Thoracic aorta (tissue), 2 donors: Measurements from ENCODE around the gene OPN1SW. TPM values are rescaled to one million over a fixed set of nuclear protein-coding genes. Genes with fewer than 3 reads are reported as not detected.

Experiments
- ATAC-seq: fragments of 150-250 bp; one replicate; pipeline ENCODE4 v1.8.0; 2017; ENCODE audit warnings: low read depth; ENCODE audit not compliant: insufficient number of reproducible peaks, low FRiP score
- DNase-seq: peaks from one replicate; pipeline ENCODE4 v3.0.0-alpha.2; 2020; ENCODE audit warnings: low spot score
- H3K27ac ChIP-seq, 2 donors: fragments of 200-600 bp; sonication (generic); 1 replicate in 1 of 2; 2 replicates in 1 of 2; pipeline ENCODE4 v1.5.1; 2016; ENCODE audit warnings: mild to moderate bottlenecking in 2 of 2, moderate library complexity in 2 of 2
- H3K27me3 ChIP-seq: fragments of 200-600 bp; sonication (generic); replicated peaks from 2 replicates; pipeline ENCODE4 v1.6.0; 2016; ENCODE audit warnings: mild to moderate bottlenecking; ENCODE audit not compliant: insufficient read depth
- H3K36me3 ChIP-seq: fragments of 200-600 bp; sonication (generic); one replicate; pipeline ENCODE4 v1.5.1; 2016
- H3K4me1 ChIP-seq, 2 donors: fragments of 200-600 bp; sonication (generic); 1 replicate in 1 of 2; 2 replicates in 1 of 2; pipeline versions ENCODE4 v1.5.1 to v1.6.0; 2016; ENCODE audit warnings: low read depth in 2 of 2, mild to moderate bottlenecking in 1 of 2; ENCODE audit not compliant: control insufficient read depth in 1 of 2
- H3K4me3 ChIP-seq: fragments of 200-600 bp; sonication (generic); 2 replicates; pipeline ENCODE4 v1.5.1; 2016; ENCODE audit warnings: mild to moderate bottlenecking
- H3K9me3 ChIP-seq: fragments of 200-600 bp; sonication (generic); 2 replicates; pipeline ENCODE4 v1.5.1; 2016
- total RNA-seq, 2 donors: library from RNA; depleted of rRNA; stranded (reverse); fragments of >200 nt; gene quantifications; one replicate each; pipeline versions ENCODE4 v1.1.0 to v1.2.3, GENCODE V29; 2016
- TF ChIP-seq, protein P1 (sequence below): fragments of 200-600 bp; sonication (generic); IDR thresholded peaks from one replicate; pipeline ENCODE4 v1.5.1; 2019; ENCODE audit warnings: antibody characterized with exemption

The OPN1SW gene
- total RNA-seq, 2 donors from 2014 or later, result not detected

DNA sequence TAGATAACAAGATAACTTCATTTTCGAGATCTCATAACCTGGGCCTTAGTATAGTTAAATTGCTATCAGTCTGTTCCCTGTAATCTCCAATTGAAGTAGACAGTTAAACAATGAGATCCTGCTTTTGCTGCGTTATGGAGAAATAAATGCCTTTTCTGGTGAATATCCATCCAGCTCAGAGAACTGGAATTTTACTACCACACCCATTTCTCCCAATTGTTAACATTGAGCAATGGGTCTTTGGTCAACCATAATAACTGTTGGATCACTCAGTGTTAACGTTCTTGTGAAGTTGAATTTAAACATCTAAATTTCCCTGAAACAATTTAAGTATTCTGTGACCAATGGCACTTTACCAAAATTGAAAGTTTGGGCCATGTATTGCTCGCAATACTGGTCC, 33.4 kb downstream of the OPN1SW start:
- Histone ChIP-seq H3K4me3 (peak overlapping the region; percentile 98), H3K4me1 (peaks cover 34 to 52% of the 10 kb centered on the region in 2 donors), H3K36me3 (no peaks in the 10 kb centered on the region), H3K27me3 (no peaks in the 10 kb centered on the region), H3K9me3 (no peaks in the 10 kb centered on the region), H3K27ac (peak overlapping the region in 1 of 2 donors; percentile 1)
- DNase-seq (no peak), ATAC-seq (no peak)
- TF ChIP-seq, protein P1, sequence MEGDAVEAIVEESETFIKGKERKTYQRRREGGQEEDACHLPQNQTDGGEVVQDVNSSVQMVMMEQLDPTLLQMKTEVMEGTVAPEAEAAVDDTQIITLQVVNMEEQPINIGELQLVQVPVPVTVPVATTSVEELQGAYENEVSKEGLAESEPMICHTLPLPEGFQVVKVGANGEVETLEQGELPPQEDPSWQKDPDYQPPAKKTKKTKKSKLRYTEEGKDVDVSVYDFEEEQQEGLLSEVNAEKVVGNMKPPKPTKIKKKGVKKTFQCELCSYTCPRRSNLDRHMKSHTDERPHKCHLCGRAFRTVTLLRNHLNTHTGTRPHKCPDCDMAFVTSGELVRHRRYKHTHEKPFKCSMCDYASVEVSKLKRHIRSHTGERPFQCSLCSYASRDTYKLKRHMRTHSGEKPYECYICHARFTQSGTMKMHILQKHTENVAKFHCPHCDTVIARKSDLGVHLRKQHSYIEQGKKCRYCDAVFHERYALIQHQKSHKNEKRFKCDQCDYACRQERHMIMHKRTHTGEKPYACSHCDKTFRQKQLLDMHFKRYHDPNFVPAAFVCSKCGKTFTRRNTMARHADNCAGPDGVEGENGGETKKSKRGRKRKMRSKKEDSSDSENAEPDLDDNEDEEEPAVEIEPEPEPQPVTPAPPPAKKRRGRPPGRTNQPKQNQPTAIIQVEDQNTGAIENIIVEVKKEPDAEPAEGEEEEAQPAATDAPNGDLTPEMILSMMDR, result no peak

DNA sequence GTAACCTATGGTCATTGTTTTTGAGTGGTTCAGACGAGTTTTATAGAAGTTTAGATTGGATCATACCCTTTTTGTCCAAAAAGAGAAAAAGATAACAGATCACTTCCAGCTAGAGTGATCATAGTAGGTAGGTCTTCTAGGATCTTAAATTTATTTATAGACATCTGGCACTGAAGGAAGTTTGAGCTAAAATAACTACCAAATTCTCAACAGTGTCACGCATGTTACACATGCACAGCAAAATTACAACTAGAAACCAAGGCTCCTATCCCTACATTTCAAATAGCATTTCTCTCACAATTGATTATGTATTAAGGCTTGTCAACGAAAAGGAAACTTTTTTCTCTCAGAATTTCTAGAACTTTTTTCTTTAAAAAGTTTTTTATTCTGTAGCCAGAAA, 34.1 kb downstream of the OPN1SW start:
- ATAC-seq, result no peak
- Histone ChIP-seq H3K36me3 (no peaks in the 10 kb centered on the region), H3K27me3 (no peaks in the 10 kb centered on the region), H3K4me3 (peak overlapping the region; percentile 98), H3K4me1 (peaks cover 34 to 52% of the 10 kb centered on the region in 2 donors), H3K27ac (peak overlapping the region in 1 of 2 donors; percentile 98), H3K9me3 (no peaks in the 10 kb centered on the region)
- TF ChIP-seq, protein P1, result no peak
- DNase-seq, result no peak

DNA sequence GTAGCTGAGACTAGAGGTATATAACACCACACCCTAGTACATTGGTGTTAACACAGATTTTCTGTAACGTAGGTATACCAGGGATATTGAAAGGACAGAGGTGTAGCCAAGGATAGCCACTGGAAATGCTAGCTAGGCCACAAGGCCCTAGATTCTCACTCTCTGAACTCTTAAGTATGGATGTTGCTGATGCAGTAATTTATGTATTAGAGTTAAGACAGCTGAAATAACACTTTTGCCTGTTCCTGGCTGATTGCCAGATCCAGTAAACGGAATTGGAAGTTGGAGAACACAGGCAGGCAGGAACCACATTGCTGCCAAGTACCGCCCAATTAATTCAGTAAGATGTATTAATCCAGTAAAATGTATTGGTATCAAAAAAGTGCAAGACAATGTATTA, 34.6 kb downstream of the OPN1SW start:
- peak overlapping the region; percentile 98 for H3K4me3 ChIP-seq
- no peaks in the 10 kb centered on the region for H3K9me3 ChIP-seq
- no peaks in the 10 kb centered on the region for H3K27me3 ChIP-seq
- DNase-seq, result no peak
- peaks cover 34 to 52% of the 10 kb centered on the region in 2 donors for H3K4me1 ChIP-seq
- H3K27ac ChIP-seq, result peak overlapping the region in 1 of 2 donors; percentile 98
- ATAC-seq, result no peak
- TF ChIP-seq, protein P1, result no peak
- H3K36me3 ChIP-seq, result no peaks in the 10 kb centered on the region

DNA sequence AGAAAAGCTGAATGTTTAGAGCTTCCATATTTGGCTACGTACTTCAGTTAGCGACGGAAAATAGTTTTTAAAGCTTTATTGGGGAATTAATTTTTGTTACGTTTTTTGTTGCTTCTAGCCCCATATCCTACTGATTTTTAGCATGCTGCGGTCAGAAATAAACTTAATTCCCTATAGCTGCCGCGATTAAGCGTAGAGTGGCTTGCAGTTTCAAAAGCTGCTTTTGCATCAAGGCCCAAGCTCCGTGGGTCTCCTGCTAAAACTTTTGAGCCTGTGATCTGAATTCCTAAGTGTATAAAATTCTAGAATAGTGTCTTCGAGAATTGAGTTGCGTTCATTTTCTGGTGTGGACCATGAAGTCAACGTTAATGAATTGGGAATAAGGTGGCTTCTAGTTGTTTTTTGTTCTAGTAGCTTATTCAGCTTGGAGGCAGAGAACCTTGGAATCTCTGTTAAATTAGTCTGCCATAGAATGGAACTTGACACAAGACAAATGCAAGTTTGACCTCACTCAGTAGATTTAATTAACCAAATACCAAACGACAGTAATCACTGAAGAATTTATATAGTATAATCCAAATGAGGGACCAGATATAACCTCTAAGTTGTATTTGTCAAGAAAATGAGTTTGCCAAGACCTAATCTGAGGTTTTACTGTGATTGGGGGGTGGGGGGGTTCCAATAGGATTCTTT, 35.5 kb downstream of the OPN1SW start:
- Histone ChIP-seq H3K9me3 (no peaks in the 10 kb centered on the region), H3K36me3 (no peaks in the 10 kb centered on the region), H3K27ac (peak overlapping the region; percentile 97 to 98), H3K4me3 (peak overlapping the region; percentile 98), H3K4me1 (peaks cover 34 to 52% of the 10 kb centered on the region in 2 donors), H3K27me3 (no peaks in the 10 kb centered on the region)
- no peak for ATAC-seq
- TF ChIP-seq, protein P1, result no peak
- DNase-seq, result no peak

DNA sequence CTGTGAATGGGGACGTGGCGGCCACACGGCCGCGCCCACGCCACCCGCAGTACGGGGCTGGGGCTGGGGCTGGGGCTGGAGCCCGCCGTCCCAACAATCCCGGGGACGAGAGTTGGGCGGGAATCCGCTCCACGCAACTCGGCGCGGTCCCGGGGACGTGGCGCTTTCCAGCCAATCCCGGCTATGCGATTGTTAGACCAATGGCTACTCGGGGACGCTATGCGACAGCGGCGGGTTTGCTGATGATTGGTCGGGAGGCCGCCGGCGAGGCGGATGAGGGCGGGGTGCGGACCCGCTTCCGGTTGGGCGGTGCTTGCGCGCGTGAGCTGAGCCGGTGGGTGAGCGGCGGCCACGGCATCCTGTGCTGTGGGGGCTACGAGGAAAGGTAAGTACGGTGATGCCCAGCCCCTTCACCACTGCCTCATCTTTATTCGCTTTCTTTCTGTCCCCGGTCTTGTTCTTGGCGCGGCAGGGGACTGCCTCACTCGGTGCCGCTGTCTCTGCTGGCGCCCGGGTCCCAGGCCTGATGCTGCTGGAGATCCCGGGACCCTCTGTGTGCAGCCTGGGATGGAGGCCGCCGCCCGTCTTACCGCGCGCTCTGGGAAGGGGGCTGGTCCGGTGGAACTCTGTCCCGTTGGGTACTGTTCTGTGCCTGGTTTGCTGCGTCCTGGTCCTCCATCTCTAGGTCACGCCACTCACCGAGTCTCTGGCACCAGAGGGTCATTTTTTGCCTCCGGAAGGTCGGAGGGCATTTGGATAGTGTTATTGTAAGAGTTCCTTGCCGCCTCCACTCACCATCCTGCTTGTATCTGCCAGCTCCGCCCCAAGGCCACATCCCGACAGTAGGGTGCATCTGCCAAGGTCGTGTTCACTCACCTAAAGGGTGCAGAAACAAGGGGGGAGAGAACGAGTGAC, 36.3 kb downstream of the OPN1SW start, which contains the start of gene CALU:
TSS of gene CALU (plus strand) at position 312 of the 915 bp plus-strand sequence. CDS start 9,225 bp downstream, outside the sequence.
- H3K36me3 ChIP-seq, result no peaks in the 10 kb centered on the region
- no peaks in the 10 kb centered on the region for H3K9me3 ChIP-seq
- DNase-seq (peak; percentile 87), ATAC-seq (peak; percentile 86)
- peaks cover 30 to 45% of the 10 kb centered on the region in 2 donors for H3K4me1 ChIP-seq
- peak within 1 kb of the TSS; percentile 98 for H3K4me3 ChIP-seq
- H3K27ac ChIP-seq, result peak within 1 kb of the TSS; percentile 97 to 98
- TF ChIP-seq, protein P1, result no peak
- no peaks in the 10 kb centered on the region for H3K27me3 ChIP-seq
